Measurements from ENCODE around the gene MYOF. TPM values are rescaled to one million over a fixed set of nuclear protein-coding genes. Genes with fewer than 3 reads are reported as not detected.
A peak's percentile ranks its signal among the peaks of the same experiment; 100 is the strongest.
"Not testable (repeated sequence)": the region's sequence is repeated elsewhere in the genome, so short reads cannot be mapped to it uniquely, and the experiment has no call there.

Gene MYOF
- total RNA-seq, 2 experiments from 2014 or later = 10.4 to 10.5 TPM

DNA sequence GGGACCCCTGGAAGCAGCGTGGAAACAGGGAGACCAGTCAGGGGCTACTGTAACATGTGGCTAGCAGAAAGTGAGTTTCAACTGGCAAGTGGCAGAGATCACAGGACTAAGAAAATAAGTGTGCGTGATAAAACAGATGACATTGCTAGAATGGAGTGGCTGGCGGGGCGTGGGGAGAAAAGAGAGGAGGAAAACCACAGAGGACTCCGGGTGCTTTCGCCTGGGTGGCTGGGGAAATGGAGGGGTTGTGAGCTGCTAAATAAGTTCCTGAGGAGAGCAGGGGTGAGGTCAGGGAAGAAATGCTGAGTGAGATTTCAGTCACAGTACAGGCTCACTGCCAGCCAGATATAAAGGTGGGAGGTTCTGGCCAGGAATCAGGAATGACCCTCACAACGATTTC is 166.9 kb downstream of the MYOF start:
- Mint-ChIP-seq H3K4me3 (no peak overlapping the region), H3K9me3 (no peaks in the 10 kb centered on the region), H3K27me3 (ENCODE audit: low read depth) (peaks cover 5% of the 10 kb centered on the region), H3K27ac (no peak overlapping the region), H3K36me3 (ENCODE audit: low read depth) (no peaks in the 10 kb centered on the region), H3K4me1 (ENCODE audit: low read depth) (no peaks in the 10 kb centered on the region)
- intact Hi-C loops (cut with micrococcal nuclease) = no loop called here
- CTCF ChIA-PET = no interaction called here
- DNase-seq = no peak

- intact Hi-C loops (cut with micrococcal nuclease); H3K9me3 Mint-ChIP-seq; CTCF ChIA-PET: not testable (repeated sequence)
Measured at GRCh38 chr10:93314656-93315055, 167.5 kb downstream of the MYOF start.

GRCh38 chr10:93313798-93314197 is 168.3 kb downstream of the MYOF start:
- Mint-ChIP-seq H3K4me1 (ENCODE audit: low read depth) (no peaks in the 10 kb centered on the region), H3K4me3 (no peak overlapping the region), H3K27ac (no peak overlapping the region), H3K9me3 (no peaks in the 10 kb centered on the region), H3K27me3 (ENCODE audit: low read depth) (peaks cover 5% of the 10 kb centered on the region), H3K36me3 (ENCODE audit: low read depth) (no peaks in the 10 kb centered on the region)
- intact Hi-C loops (cut with micrococcal nuclease) = no loop called here
- CTCF ChIA-PET = no interaction called here
- DNase-seq = no peak

More at GRCh38 chr10:93314656-93315055, 167.5 kb downstream of the MYOF start:
- DNase-seq; H3K27ac Mint-ChIP-seq; H3K36me3 Mint-ChIP-seq (ENCODE audit: low read depth); H3K27me3 Mint-ChIP-seq (ENCODE audit: low read depth); H3K4me1 Mint-ChIP-seq (ENCODE audit: low read depth); H3K4me3 Mint-ChIP-seq: not testable (repeated sequence)

DNA sequence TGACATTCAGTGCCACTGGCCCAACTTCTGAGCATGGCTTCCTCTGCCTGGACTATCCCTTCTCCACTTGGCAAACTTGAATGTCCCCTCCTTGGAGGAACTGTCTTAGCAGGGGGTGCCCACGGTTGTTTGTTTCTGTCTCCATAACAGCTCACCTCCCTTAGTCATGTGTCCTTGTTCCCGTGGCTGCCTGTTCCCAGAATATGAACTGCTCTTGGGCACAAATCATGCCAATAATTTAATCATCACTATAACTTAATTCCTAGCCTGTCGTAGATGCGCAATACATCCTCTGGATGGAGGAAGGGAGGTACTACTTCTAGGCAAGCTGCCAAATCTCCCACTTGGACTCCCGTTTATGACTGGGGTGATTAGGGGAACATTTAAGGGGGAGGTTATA is 173.1 kb downstream of the MYOF start:
- CTCF ChIA-PET = no interaction called here
- no peaks in the 10 kb centered on the region for H3K4me1 Mint-ChIP-seq (ENCODE audit: low read depth)
- intact Hi-C loops (cut with micrococcal nuclease) = no loop called here

GRCh38 chr10:93305122-93305521 is 177.0 kb downstream of the MYOF start:
- no peak for DNase-seq
- CTCF ChIA-PET = no interaction called here
- no peak overlapping the region for H3K4me3 Mint-ChIP-seq
- H3K36me3 Mint-ChIP-seq (ENCODE audit: low read depth) = no peaks in the 10 kb centered on the region
- intact Hi-C loops (cut with micrococcal nuclease) = no loop called here
- H3K4me1 Mint-ChIP-seq (ENCODE audit: low read depth) = no peaks in the 10 kb centered on the region
- H3K27ac Mint-ChIP-seq = no peak overlapping the region
- H3K27me3 Mint-ChIP-seq (ENCODE audit: low read depth) = no peaks in the 10 kb centered on the region
- H3K9me3 Mint-ChIP-seq = no peaks in the 10 kb centered on the region

More for the DNA sequence above, 173.1 kb downstream of the MYOF start:
- H3K27ac Mint-ChIP-seq = no peak overlapping the region
- H3K4me3 Mint-ChIP-seq = no peak overlapping the region
- no peak for DNase-seq
- no peaks in the 10 kb centered on the region for H3K9me3 Mint-ChIP-seq
- H3K27me3 Mint-ChIP-seq (ENCODE audit: low read depth) = no peaks in the 10 kb centered on the region
- no peaks in the 10 kb centered on the region for H3K36me3 Mint-ChIP-seq (ENCODE audit: low read depth)

DNA sequence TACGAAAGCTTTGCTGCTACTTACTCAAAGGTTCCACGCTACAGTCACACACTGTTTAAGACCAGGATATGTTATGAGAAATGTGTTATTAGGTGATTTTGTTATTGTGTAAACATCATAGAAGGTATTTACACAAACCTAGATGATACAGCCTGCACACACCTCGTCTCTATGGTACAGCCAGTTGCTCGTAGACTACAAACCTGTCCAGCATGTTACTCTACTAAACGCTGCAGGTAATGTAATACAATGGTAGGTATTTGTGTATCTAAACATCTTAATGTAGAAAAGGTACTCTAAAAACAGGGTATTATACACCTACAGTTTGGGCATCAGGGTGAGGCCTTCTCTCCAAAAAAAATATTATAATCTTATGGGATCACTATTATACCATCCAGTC is 181.2 kb downstream of the MYOF start:
- intact Hi-C loops (cut with micrococcal nuclease) = no loop called here
- Mint-ChIP-seq H3K36me3 (ENCODE audit: low read depth) (no peaks in the 10 kb centered on the region), H3K27ac (no peak overlapping the region), H3K27me3 (ENCODE audit: low read depth) (no peaks in the 10 kb centered on the region), H3K4me3 (no peak overlapping the region), H3K9me3 (no peaks in the 10 kb centered on the region), H3K4me1 (ENCODE audit: low read depth) (no peaks in the 10 kb centered on the region)
- no peak for DNase-seq
- CTCF ChIA-PET = no interaction called here

DNA sequence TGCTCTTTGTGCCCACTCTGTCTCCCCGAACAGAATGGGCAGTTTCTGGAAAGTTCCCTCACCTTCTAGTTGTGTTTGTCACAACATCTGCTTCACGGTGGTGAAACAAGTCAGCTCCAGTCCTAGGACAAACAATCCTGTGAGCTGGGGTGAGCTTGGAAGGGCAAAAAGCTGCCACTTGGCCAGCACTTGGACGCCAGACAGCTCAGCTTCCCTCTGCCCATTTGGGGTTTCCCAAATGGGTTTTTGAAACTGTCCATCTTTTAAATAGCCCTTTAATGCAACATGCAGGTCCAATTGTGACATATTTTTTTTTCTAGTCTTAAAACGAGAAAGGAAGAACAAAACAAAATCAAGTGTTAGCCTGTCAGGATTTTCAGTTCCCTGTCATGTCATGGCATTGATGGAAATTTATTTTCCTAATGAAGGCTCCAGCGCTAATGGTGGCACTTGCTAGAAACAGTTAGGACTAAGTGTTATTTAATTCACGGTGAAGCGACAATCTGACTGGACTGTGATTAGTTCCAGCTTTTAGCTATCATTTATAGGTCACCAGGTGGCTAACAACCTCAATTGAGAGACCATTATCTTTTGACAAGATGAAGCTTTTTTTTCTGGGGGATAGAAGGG is 181.7 kb downstream of the MYOF start:
- intact Hi-C loops (cut with micrococcal nuclease) = no loop called here
- Mint-ChIP-seq H3K27ac (no peak overlapping the region), H3K4me3 (no peak overlapping the region), H3K9me3 (no peaks in the 10 kb centered on the region), H3K27me3 (ENCODE audit: low read depth) (no peaks in the 10 kb centered on the region), H3K4me1 (ENCODE audit: low read depth) (no peaks in the 10 kb centered on the region), H3K36me3 (ENCODE audit: low read depth) (no peaks in the 10 kb centered on the region)
- CTCF ChIA-PET = interaction anchor here (2.3 kb wide), 1 partner anchor 10 kb away, joined by 9 read pairs; no protein-coding TSS in a partner anchor
- no peak for DNase-seq

DNA sequence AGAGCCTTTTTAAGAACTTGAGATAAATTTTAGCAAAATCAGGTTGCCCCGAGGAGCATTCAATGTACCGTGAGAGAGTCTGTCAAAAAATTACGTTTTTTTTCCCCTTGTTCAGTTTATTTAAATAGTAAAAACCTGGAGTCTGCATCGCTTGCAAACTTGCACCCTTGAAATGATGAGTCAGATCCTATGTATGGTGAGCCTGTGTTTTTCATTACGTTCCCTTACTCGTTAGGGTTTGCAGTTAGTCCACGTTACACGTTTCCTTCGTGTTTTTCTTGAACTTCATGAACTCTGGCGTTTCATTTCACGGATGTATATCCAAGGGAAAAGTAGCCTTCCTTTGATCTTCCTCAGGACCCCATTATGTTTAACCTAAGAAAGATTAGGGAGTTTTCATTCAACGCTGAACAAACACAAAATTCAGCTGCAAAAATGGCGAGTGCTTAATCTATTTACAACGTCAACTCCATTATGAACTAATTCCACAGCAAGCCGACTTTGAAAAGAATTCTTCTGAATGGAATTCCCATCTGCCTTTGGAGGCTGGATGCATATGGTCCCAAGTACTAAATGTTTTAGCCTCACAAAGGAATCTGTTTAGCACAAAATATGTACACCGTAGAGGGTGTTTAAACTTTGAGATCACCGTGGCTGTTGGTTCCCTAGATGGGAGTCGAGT is 182.4 kb downstream of the MYOF start:
- intact Hi-C loops (cut with micrococcal nuclease) = no loop called here
- Mint-ChIP-seq H3K9me3 (no peaks in the 10 kb centered on the region), H3K4me3 (no peak overlapping the region), H3K27me3 (ENCODE audit: low read depth) (no peaks in the 10 kb centered on the region), H3K4me1 (ENCODE audit: low read depth) (no peaks in the 10 kb centered on the region), H3K36me3 (ENCODE audit: low read depth) (no peaks in the 10 kb centered on the region), H3K27ac (no peak overlapping the region)
- DNase-seq = no peak
- CTCF ChIA-PET = interaction anchor here (2.3 kb wide), 1 partner anchor 10 kb away, joined by 9 read pairs; no protein-coding TSS in a partner anchor

GRCh38 chr10:93299195-93299594 is 182.9 kb downstream of the MYOF start:
- CTCF ChIA-PET = interaction anchor here (2.3 kb wide), 1 partner anchor 9 kb away, joined by 9 read pairs; no protein-coding TSS in a partner anchor
- H3K27ac Mint-ChIP-seq = no peak overlapping the region
- no peaks in the 10 kb centered on the region for H3K9me3 Mint-ChIP-seq
- no peak overlapping the region for H3K4me3 Mint-ChIP-seq
- no peaks in the 10 kb centered on the region for H3K4me1 Mint-ChIP-seq (ENCODE audit: low read depth)
- no peak for DNase-seq
- H3K27me3 Mint-ChIP-seq (ENCODE audit: low read depth) = no peaks in the 10 kb centered on the region
- intact Hi-C loops (cut with micrococcal nuclease) = no loop called here
- H3K36me3 Mint-ChIP-seq (ENCODE audit: low read depth) = no peaks in the 10 kb centered on the region

GRCh38 chr10:93296151-93296550 is 186.0 kb downstream of the MYOF start:
- Mint-ChIP-seq H3K36me3 (ENCODE audit: low read depth) (no peaks in the 10 kb centered on the region), H3K27me3 (ENCODE audit: low read depth) (no peaks in the 10 kb centered on the region), H3K4me1 (ENCODE audit: low read depth) (no peaks in the 10 kb centered on the region), H3K9me3 (no peaks in the 10 kb centered on the region), H3K27ac (no peak overlapping the region), H3K4me3 (no peak overlapping the region)
- intact Hi-C loops (cut with micrococcal nuclease) = no loop called here
- CTCF ChIA-PET = interaction anchor here (1.1 kb wide), 1 partner anchor 11 kb away, joined by 3 read pairs; no protein-coding TSS in a partner anchor
- DNase-seq = no peak

DNA sequence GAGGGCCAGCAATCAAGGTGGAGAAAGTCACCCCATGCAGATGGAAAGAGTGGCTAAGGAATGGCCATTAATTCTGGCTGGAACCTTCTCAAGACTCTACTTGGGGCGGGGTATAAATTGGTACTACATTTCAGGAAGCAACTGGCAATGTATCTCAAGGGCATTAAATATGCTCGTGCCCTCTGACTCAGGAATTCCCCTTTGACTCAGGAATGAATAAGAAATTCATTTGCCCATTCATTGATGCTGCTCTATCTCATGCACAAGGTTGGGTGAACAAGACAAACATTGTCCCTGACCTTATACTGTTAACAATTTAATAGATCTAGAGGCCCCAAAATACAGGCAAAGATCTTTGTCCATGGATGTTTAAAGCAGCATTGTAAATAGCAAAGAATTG is 188.1 kb downstream of the MYOF start:
- no peaks in the 10 kb centered on the region for H3K27me3 Mint-ChIP-seq (ENCODE audit: low read depth)
- no peaks in the 10 kb centered on the region for H3K9me3 Mint-ChIP-seq
- H3K27ac Mint-ChIP-seq = no peak overlapping the region
- H3K4me1 Mint-ChIP-seq (ENCODE audit: low read depth) = no peaks in the 10 kb centered on the region
- intact Hi-C loops (cut with micrococcal nuclease) = no loop called here
- no peaks in the 10 kb centered on the region for H3K36me3 Mint-ChIP-seq (ENCODE audit: low read depth)
- no peak overlapping the region for H3K4me3 Mint-ChIP-seq
- peak; percentile 10 for DNase-seq
- CTCF ChIA-PET = no interaction called here

- CTCF ChIA-PET = interaction anchor here (1.1 to 3.7 kb wide), 4 partner anchors 9 to 175 kb away, joined by 3 to 23 read pairs (median 6); no protein-coding TSS in a partner anchor
- no peak overlapping the region for H3K27ac Mint-ChIP-seq
- H3K4me1 Mint-ChIP-seq (ENCODE audit: low read depth) = no peaks in the 10 kb centered on the region
- no peaks in the 10 kb centered on the region for H3K27me3 Mint-ChIP-seq (ENCODE audit: low read depth)
- H3K4me3 Mint-ChIP-seq = no peak overlapping the region
- no peaks in the 10 kb centered on the region for H3K36me3 Mint-ChIP-seq (ENCODE audit: low read depth)
- intact Hi-C loops (cut with micrococcal nuclease) = no loop called here
- H3K9me3 Mint-ChIP-seq = no peaks in the 10 kb centered on the region
- DNase-seq = no peak
Measured at GRCh38 chr10:93290661-93291354, 191.3 kb downstream of the MYOF start.

Data from activated naive CD4-positive, alpha-beta T cell treated with anti-CD3 and anti-CD28 coated beads for 36 hours (primary cell).